Mesangial cell (primary cell): ENCODE results near the gene SLC37A3. TPM values are rescaled to one million over a fixed set of nuclear protein-coding genes. Genes with fewer than 3 reads are reported as not detected.

Source experiments
- total RNA-seq: library from RNA; depleted of rRNA; stranded (reverse); fragments of >200 nt; gene quantifications from 2 replicates; pipeline ENCODE4 v1.2.3, GENCODE V29; 2015

SLC37A3 gene
- 16.3 and 27.6 TPM in 2 replicates for total RNA-seq

DNA sequence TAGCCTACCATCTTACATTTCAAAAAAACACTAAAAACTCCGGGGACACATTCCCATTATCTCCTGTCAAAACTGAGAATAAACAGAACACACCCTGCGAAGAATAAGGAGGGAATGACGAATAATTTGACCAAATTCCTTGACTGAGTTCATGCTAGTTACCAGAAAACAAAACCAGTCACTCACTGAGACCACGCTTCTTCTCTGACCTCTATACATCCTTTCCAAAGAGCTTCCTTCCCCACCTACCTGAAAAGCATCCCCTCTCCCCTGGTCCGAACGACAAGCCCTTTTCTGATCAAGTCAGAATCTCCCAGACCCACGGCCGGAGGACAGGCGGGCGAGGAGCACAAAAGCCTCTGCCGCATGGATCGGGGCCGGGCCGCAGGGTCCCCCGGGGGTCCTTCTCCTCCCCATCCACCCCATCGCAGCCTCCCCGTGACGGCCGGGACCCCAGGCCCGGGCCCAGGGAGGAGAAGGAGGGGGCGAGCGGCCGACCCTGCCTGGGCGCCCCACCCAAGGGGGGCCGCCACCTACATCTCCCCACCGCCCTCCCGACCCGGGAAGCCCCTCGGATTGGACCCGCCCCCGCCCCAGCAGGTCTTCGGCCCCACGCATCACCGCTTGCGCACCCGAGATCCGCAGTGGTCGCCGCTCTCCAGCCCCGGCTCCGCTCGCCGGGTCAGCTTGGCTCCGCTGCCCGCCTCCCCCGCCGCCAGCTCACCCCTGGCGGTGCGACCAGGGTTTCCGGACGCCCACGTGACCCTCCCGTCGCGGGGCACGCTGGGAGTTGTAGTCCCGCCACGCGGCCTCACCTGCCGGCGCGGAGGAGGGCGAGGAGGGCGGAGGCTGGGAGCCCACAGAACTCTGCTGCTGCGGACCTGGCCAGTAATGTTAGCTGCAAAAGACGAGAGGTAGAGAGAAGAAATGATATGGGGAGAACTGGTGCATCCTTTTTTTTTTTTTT, at the start of gene SLC37A3:
Gene SLC37A3 (minus strand): TSS at position 747 of the 967 bp plus-strand sequence. CDS start 16,004 bp downstream, outside the sequence.

DNA sequence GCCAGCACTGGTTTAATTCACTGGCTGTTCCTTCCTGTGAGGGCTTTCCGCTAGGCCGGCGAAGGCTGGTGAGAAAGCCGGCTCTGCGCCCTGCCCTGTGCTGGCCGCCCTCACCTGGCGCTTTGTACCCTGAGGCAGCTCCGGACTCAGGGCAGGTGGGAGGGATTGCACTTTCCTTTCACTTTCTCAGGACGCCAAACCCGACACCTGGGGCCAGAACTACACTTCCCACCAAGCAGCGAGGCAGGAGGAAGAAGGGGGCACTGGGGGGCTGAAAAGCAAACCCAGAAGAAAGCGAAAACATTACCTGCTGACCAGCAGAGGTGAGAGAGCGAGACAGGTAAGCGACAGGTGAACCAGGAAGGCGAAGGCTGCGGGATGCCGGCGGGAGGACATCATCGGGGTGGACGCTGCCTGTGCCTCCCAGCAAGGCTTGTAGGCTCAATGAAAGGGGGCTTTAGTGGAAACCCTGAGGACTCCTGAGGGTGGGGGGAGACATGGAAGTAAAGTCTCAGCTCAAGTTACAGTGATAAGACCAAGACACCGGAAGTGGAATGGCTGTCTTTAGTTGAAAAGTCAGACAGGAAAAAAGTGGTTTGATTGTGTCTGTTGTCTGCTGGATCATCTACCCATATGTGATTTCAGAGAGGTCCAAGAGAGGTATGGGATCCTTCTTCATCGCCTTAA, 5.7 kb upstream of the SLC37A3 start, which contains the start of gene RAB19:
Gene RAB19 (plus strand): TSS at position 181 of the 687 bp plus-strand sequence. CDS start 3,589 bp downstream, outside the sequence.

Other genes starting within 250 kb of the SLC37A3 start
- gene KDM7A, start 221.5 kb downstream of the SLC37A3 start, total RNA-seq: 1.8 and 4.8 TPM in 2 replicates
- 0.33 and 3.8 TPM in 2 replicates for gene RAB19, start 5.5 kb upstream of the SLC37A3 start, total RNA-seq
- gene MKRN1, start 81.0 kb upstream of the SLC37A3 start, total RNA-seq: 21.7 and 48.0 TPM in 2 replicates
- gene DENND2A, start 242.3 kb upstream of the SLC37A3 start, total RNA-seq: 4.7 and 20.7 TPM in 2 replicates